ENCODE measurements around the gene METTL1. TPM values are rescaled to one million over a fixed set of nuclear protein-coding genes. Genes with fewer than 3 reads are reported as not detected.

Gene METTL1
- total RNA-seq, 1 donor from 2014 or later: 10.6 TPM

- H3K4me3 Mint-ChIP-seq (ENCODE audit: unreplicated experiment): peak overlapping the region; percentile 54
Observed at GRCh38 chr12:57769594-57769993, 2.3 kb downstream of the METTL1 start.

GRCh38 chr12:57767876-57768275, 4.0 kb downstream of the METTL1 start:
- Mint-ChIP-seq H3K27ac (ENCODE audit: unreplicated experiment) (no peak overlapping the region), H3K9me3 (ENCODE audit: unreplicated experiment) (no peaks in the 10 kb centered on the region), H3K27me3 (ENCODE audit: unreplicated experiment) (peaks cover 33% of the 10 kb centered on the region), H3K36me3 (ENCODE audit: low read depth, unreplicated experiment) (peaks cover 11% of the 10 kb centered on the region), H3K4me3 (ENCODE audit: unreplicated experiment) (no peak overlapping the region), H3K4me1 (ENCODE audit: unreplicated experiment) (peaks cover 35% of the 10 kb centered on the region)
- TF ChIP-seq CTCF (IDR thresholded peaks at IDR 0.05; ENCODE audit: unreplicated experiment): no peak
- no peak for DNase-seq (ENCODE audit: low spot score)

More at GRCh38 chr12:57769594-57769993, 2.3 kb downstream of the METTL1 start:
- Mint-ChIP-seq H3K27me3 (ENCODE audit: unreplicated experiment) (peaks cover 19% of the 10 kb centered on the region), H3K27ac (ENCODE audit: unreplicated experiment) (no peak overlapping the region), H3K36me3 (ENCODE audit: low read depth, unreplicated experiment) (peaks cover 9% of the 10 kb centered on the region), H3K9me3 (ENCODE audit: unreplicated experiment) (no peaks in the 10 kb centered on the region), H3K4me1 (ENCODE audit: unreplicated experiment) (peaks cover 24% of the 10 kb centered on the region)
- no peak for TF ChIP-seq CTCF (IDR thresholded peaks at IDR 0.05; ENCODE audit: unreplicated experiment)
- no peak for DNase-seq (ENCODE audit: low spot score)

GRCh38 chr12:57767305-57767698, 4.6 kb downstream of the METTL1 start:
- no peak for TF ChIP-seq CTCF (IDR thresholded peaks at IDR 0.05; ENCODE audit: unreplicated experiment)
- Mint-ChIP-seq H3K9me3 (ENCODE audit: unreplicated experiment) (no peaks in the 10 kb centered on the region), H3K36me3 (ENCODE audit: low read depth, unreplicated experiment) (peaks cover 11% of the 10 kb centered on the region), H3K27ac (ENCODE audit: unreplicated experiment) (no peak overlapping the region), H3K4me3 (ENCODE audit: unreplicated experiment) (no peak overlapping the region), H3K4me1 (ENCODE audit: unreplicated experiment) (peaks cover 34% of the 10 kb centered on the region), H3K27me3 (ENCODE audit: unreplicated experiment) (peaks cover 34% of the 10 kb centered on the region)
- DNase-seq (ENCODE audit: low spot score): no peak

GRCh38 chr12:57766464-57767304, 5.2 kb downstream of the METTL1 start, which contains the start of gene CYP27B1:
TSS of gene CYP27B1 (minus strand) at chr12:57767078. CDS start at chr12:57767041, 37 bp downstream.
- DNase-seq (ENCODE audit: low spot score): no peak
- peak within 1 kb of the TSS; percentile 65 for H3K4me3 Mint-ChIP-seq (ENCODE audit: unreplicated experiment)
- H3K27me3 Mint-ChIP-seq (ENCODE audit: unreplicated experiment): peaks cover 34% of the 10 kb centered on the region
- H3K9me3 Mint-ChIP-seq (ENCODE audit: unreplicated experiment): no peaks in the 10 kb centered on the region
- TF ChIP-seq CTCF (IDR thresholded peaks at IDR 0.05; ENCODE audit: unreplicated experiment): no peak
- H3K4me1 Mint-ChIP-seq (ENCODE audit: unreplicated experiment): peaks cover 32% of the 10 kb centered on the region
- no peak within 1 kb of the TSS for H3K27ac Mint-ChIP-seq (ENCODE audit: unreplicated experiment)
- H3K36me3 Mint-ChIP-seq (ENCODE audit: low read depth, unreplicated experiment): peaks cover 11% of the 10 kb centered on the region

All from endothelial cell (in vitro differentiated cells).